Stimulated activated CD4-positive, alpha-beta T cell treated with anti-CD3 and anti-CD28 coated beads, Interleukin-12 subunit alpha, Interleukin-12 subunit beta, amount 100 ng/mL, for 4 hours (primary cell): ENCODE data around the gene STK32C.

Experiments
- DNase-seq: peaks from one replicate; pipeline ENCODE4 v3.0.0-alpha.2; 2020

The STK32C gene

DNA sequence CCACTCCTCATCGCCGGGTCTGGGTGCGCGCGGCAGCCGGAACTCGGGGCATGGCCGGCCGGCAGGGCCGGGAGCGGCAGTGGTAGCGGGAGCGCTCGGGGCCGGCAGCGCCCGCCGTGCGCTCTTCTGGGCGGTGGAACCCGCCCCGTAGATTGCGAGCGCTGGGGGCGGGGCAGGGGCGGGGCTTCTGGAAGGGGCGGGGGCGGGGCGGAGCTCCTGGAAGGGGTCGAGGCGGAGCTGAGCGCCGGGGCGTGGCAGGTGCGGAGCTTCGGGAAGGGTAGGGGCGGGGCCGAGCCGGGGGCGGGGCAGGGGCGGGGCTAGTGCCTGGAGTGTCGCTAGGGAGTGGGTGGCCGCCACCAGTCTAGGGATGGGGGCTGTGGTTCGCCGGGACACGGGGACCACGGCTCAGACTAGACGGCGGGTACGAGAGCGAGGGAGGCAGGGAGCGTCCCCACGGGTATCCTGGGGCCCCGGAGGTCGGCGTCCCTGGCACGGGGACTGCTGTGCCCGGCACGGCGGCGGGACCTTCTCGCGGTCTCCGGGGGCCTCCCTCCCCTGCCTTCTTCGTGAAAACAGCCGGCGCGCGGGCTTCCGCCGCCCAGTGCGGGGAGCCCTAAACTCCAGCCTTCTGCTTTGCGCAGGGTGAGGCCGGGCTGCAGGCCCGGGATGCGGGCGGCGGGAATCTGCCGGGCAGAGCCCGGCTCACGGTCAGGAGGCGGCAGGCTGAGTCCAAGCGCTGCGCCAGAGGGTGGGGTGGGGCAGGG, at the start of gene STK32C:
Gene STK32C (minus strand): TSS at position 128 of the 764 bp plus-strand sequence. CDS start 117 bp downstream, at position 11.
- peak; percentile 93 for DNase-seq

DNA sequence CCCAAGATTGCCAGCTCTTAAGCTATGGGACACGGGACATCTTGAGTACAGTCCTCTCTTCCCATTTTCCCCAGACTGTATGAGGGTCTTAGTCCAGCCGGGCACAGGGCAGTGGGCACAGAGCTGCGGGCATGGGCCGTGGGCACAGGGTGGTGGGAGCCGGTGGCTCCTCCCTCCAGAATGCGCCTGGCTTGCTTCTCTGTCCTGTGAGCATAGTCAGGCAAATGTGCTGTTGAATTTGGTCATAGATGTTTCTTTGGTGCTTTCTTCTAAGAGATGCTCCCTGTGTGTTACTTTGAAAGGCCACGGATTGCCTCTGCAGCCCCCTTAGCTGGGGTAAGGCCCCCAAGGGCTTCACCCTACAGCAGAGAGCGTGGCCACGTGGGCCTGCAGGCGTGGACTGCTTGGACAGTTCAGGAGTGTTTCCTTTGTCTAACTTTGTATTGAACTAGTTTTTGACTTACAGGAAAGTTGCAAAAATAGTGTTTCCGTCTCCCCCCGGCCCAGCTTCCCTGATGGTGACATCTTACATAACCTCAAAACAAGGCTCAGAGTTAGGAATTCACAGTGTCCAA, 49.0 kb upstream of the STK32C start:
- DNase-seq, result no peak

- no peak for DNase-seq
Measured at GRCh38 chr10:132355754-132356153, 48.0 kb upstream of the STK32C start.

DNA sequence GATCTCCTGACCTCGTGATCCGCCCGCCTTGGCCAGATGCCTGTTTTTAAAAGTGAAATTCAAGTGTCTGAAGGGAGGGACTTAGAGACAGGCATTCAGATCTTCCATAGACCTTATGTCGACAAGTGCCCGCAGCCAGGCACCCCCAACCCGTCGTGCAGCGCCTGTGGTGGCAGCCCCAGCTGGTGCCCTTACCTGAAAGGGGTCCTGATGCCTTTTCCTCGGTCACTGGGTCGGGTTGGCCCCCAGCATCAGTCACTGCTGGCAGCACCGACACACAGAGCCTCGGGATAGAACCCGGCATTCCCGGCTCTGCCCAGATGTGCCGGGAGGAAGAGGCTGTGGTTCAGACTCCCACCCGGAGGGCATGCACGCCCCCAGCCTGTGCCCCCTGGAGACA, 47.5 kb upstream of the STK32C start:
- DNase-seq, result no peak

GRCh38 chr10:132354356-132355094, 46.8 kb upstream of the STK32C start:
- DNase-seq, result no peak

DNA sequence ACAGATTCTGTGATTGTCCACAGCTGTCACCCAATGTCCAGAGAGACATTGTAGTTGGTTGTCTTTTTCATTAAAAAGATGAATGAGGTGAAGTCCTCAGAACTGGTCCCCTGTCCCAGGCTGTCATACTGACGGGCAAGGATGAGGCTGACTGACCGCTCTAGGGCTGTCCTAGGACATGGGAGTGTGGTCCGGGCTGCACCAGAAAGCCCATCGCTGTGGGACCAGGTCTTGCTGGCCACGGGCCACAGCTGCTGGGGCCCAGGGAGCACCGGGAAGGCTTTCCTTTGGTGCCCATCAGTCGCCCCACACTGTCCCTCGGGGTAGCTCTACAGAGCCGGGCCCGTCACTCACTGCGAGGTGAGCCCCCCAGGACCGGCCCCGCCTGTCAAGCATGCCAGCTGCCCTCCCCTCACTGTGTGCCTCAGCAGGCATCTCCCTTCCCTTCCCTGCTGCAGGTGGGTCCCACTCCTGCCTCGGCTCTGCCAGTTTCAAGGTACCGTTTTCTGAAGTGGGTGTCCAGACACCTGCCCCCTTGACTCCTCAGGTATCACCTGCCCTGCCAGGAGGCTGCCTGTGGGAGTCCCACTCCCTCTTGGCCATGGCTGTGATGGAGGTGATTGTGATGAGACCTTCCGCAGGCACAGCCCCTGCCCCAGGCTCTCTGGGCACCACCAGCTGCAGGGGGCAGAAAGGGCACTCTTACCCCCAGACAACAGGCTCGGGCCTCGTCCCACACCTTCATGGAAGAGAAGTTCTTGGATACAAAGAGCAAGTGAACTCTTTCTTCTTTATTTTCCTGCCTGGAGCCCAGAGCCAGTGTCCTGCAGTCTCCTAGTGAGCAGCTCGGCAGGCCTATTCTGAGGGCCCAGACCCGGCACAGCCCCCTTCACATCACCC, 46.0 kb upstream of the STK32C start:
- no peak for DNase-seq

DNA sequence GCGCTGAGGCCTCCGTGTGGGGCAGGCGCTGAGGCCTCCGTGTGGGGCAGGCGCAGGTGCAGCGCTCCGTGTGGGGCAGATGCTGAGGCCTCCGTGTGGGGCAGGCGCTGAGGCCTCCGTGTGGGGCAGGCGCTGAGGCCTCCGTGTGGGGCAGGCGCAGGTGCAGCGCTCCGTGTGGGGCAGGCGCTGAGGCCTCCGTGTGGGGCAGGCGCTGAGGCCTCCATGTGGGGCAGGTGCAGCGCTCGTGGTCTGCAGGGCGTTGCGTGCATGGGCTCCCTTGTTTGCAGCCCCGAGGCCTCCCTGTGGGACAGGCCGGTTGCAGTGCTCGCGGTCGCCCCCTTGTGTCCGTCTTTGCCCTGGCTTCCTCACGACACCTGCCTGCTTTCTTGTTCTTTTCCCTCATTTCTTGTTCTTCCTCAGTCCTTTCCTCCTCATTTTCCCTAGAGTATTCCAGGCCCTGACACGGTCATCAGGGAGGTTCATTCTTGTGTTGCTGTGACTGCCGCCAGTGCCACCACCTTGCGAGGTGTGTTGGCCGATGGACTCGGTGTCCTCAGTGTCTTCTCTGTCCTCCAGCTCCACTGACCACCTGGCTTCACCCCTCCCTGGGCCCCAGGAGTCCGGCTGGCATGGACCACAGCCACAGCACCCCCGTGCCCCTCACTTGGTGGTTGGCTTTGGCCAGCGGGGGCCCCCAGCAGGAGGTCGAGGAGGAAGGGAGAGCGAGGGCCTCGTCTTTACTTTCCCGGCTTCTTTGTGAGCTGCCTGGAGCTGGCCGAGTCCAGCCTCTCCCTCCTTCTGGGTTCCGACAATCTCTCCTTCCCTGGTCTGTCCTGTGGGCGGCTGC, 44.9 kb upstream of the STK32C start:
- DNase-seq, result peak; percentile 82

GRCh38 chr10:132351611-132352010, 43.9 kb upstream of the STK32C start:
- DNase-seq, result no peak

- DNase-seq, result no peak
Measured at GRCh38 chr10:132350946-132351345, 43.2 kb upstream of the STK32C start.

DNA sequence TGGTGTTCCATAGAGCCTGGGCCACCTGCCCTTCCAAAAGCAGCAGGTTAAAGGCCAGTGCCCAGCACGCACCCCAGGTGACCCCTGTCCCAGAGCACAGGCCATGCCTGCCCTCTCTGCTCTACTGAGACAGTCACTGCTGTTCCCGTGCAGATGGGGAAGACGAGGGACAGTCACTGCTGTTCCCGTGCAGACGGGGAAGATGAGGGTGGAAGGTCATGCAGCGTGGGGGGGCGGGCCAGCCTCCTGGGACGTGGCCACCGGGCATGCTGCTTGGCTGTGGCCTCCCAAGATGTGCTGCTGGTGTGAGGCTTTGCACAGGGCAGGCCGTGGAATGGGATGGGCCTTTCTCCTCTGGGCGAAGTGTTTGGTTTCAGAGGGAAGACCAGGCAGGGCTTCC, 42.6 kb upstream of the STK32C start:
- no peak for DNase-seq

- no peak for DNase-seq
Measured at GRCh38 chr10:132349766-132350165, 42.0 kb upstream of the STK32C start.

GRCh38 chr10:132347931-132348267, 40.1 kb upstream of the STK32C start:
- DNase-seq, result no peak

GRCh38 chr10:132347211-132347930, 39.6 kb upstream of the STK32C start:
- no peak for DNase-seq

DNA sequence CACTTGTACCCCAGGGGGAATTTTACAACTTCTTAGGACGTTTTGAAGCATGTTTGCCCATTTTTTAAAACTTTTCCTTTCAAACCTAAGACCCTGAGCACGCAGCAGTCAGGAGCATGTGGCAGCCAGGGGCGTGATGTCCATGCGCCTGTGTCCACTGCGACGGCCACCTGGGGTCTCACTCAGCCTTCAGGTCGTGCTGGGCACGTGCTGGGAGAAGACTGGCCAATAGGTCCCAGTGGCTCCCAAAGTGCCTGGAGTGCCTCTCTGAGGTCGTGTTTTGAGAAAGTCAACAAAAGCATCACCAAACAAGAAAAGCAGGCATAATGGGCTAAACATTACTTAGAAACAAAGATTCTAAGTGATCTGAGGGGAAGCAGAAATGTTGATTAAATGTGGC, 39.1 kb upstream of the STK32C start:
- no peak for DNase-seq

DNA sequence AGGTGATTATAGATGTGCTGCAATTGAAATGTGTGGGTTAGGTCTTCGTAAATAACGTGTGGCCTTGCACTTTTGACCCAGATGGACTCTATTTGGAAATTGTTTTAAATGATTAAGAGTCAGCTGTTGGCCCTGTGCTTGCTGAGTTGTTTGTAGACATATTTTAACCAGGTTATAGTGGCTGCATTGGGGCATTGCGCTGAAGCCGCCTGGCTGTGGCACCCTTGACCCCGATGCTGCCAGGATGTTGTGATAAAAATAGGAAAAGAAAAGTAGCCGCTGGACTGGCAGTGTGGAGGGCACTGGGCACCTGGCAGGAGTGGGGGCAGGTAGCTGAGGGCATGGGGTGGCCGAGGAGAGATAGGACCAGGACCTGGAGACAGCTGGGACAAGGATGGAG, 37.6 kb upstream of the STK32C start:
- no peak for DNase-seq

DNA sequence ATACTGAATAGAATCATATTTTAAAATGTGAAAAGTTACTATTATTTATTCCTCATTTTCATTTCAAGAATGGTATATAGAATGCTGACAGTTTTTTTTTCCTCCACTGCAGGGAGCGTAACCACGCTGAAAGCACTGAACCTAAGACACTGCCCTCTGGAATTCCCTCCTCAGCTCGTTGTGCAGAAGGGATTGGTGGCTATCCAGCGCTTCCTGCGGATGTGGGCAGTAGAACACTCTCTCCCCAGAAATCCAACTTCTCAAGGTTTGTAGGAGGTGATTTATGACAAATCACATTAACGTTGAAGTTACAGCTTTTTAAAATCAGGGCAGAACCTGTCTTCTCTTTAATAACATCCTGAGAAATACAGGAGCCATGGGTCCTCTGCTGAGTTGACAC, 36.6 kb upstream of the STK32C start:
- DNase-seq, result no peak

- no peak for DNase-seq
Measured at GRCh38 chr10:132342553-132342952, 34.8 kb upstream of the STK32C start.

DNA sequence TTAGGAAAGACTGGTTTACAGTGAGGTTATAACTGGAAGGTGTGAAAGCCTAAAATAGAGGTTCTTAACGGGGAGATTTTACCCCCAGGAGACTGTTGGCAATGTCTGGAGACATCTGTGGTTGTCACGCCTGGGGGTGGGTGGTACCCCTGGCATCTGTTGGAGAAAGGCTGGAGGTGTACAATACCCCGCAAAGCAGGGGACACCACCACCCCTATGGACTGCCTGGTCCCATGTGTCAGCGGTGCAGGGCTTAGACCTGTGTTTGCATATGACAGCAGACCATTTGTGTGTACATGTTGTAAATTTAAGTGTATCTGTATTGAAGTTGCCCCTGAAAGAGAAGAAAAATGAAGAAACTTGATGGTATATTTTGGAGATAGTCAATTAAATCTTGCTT, 34.0 kb upstream of the STK32C start:
- DNase-seq, result no peak

- DNase-seq, result no peak
Measured at GRCh38 chr10:132341017-132341416, 33.3 kb upstream of the STK32C start.

GRCh38 chr10:132339276-132339675, 31.5 kb upstream of the STK32C start:
- no peak for DNase-seq

DNA sequence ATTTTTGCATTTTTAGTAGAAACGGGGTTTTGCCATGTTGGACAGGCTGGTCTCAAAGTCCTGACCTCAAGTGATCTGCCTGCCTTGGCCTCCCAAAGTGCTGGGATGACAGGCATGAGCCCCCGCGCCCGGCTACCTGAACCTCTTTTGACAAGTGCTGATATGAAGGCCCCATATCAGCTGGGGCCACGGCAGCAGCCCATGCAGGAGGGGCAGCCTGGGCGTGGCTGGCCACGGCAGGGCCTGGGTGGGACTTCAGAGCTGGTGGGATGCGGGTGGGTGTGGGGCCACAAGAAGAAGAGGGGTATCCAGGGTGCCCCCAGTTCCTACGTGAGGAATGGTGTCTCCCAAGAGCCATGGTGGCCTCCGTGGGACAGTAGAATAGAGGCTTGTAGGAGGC, 31.1 kb upstream of the STK32C start:
- no peak for DNase-seq
